HG03520 (cell line): ENCODE measurements around the gene ANKRD24.
"Not testable (repeated sequence)": the region's sequence is repeated elsewhere in the genome, so short reads cannot be mapped to it uniquely, and the experiment has no call there.

Experiments
- ATAC-seq: cut with Tn5 transposase; IDR thresholded peaks from one replicate; pipeline ENCODE4 v1.9.1; 2021; ENCODE audit warnings: mild to moderate bottlenecking, moderate library complexity; ENCODE audit not compliant: unreplicated experiment

The ANKRD24 gene

DNA sequence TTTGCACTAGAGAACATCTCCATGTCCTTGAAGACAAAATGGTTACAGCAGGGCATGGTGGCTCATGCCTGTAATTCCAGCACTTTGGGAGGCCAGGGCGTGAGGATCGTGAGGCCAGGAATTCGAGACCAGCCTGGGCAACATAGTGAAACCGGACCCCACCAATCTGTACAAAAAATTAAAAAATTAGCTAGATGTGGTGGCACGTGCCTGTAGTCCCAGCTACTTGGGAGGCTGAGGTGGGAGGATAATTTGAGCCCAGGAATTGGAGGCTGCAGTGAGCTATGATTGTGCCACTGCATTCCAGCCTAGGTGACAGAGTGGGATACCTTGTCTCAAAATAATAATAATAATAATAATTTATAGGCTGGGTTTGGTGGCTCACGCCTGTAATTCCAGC, 47.7 kb downstream of the ANKRD24 start:
- ATAC-seq: not testable (repeated sequence)

DNA sequence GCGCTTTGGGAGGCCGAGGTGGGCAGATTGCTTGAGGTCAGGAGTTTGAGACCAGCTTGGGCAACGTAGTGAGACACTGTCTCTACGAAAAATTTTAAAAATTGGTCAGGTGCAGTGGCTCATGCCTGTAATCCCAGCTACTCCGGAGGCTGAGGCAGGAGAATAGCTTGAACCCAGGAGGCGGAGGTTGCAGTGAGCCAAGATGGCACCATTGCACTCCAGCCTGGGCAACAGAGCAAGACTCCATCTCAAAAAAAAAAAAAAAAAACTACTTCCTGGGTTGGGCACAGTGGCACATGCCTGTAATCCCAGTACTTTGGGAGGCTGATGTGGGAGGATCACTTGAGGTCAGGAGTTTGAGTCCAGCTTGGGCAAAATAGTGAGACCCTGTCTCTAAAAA, 49.0 kb downstream of the ANKRD24 start:
- not testable (repeated sequence) for ATAC-seq

DNA sequence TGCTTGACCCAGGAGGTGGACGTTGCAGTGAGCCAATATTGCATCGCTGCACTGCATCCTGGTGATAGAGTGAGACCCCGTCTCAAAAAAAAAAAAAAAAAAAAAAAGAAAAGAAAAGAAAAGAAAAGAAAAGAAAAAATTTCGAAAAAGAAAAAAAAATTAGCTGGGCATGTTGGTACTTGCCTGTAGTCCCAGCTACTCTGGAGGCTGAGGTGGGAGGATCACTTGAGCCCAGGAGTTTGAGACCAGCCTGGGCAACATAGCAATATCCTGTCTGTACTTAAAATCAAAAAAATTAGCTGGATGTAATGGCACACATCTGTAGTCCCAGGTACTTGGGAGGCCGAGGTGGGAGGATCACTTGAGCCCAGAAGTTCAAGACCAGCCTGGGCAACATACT, 49.6 kb downstream of the ANKRD24 start:
- not testable (repeated sequence) for ATAC-seq

DNA sequence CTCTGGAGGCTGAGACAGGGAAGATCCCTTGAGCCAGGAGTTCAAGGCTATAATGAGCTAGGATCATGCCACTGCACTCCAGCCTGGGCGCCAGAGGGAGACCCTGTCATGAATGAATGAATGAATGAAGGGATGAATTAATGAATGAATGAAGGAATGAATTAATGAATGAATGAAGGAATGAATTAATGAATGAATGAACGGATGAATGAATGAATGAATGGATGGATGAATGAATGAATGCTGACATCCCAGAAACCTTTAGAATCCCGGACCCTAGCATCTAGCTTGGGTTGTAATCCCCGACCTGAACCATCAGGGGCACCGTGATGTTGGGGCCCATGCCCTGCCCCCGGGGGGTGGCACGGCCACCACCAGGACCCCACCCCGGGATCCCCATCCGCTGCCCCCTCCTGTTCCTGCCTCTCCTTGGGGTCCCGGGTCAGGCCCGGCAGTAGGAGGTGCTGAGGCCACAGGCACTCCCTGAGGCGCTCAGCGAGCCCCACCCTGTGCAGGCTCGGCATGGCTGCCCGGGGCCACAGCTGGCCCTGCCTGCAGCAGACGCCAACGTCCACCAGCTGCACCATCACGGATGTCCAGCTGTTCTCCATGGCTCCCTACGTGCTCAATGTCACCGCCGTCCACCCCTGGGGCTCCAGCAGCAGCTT, 50.3 kb downstream of the ANKRD24 start:
- ATAC-seq: no peak

DNA sequence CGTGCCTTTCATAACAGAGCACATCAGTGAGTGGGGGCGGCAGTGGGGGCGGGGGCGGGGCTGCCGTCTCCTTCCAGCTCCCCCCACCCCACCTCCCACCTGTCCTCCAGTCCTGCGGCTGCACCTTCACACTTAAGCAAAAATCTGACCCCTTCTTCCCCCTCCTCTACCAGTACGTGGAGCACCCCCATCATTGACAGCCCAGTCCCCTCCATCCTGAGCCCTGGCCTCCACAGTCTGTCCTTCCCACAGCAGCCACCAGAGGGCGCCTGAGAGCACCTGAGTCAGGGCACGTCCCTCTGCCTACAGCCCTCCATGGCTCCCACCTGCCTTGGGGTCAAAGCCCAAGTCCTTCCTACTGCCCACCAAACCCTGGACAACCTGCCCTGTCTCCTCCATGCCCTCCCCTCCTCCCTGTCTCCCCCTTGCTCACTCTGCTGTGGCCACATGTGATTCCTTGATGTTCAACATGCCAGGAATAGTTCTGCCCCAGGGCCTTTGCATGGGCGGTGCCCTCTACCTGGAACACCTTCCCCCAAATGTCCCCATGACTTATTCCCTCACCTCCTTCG, 50.9 kb downstream of the ANKRD24 start:
- no peak for ATAC-seq

DNA sequence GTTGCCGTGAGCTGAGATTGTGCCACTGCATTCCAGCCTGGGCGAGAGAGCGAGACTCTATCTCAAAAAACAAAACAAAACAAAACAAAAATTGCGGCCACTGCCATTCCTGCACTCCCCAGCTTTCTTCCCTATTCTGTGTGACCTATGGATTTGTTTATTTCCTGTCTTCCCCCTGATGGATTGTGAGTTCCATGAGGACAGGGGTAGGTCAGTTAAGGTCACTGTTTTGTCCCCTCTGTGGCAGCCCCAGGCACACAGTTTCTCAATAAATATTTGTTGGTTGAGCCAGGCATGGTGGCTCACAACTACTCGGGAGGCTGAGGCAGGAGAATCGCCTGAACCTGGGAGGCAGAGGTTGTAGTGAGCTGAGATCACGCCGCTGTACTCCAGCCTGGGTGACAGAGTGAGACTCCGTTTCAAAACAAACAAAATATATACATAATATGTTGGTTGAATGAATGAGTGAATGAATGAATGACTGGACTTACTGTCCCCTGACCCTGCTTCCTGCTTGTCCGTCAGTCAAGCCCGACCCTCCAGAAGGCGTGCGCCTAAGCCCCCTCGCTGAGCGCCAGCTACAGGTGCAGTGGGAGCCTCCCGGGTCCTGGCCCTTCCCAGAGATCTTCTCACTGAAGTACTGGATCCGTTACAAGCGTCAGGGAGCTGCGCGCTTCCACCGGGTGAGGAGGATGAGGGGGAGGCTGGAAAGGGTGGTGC, 51.8 kb downstream of the ANKRD24 start:
- ATAC-seq: no peak

DNA sequence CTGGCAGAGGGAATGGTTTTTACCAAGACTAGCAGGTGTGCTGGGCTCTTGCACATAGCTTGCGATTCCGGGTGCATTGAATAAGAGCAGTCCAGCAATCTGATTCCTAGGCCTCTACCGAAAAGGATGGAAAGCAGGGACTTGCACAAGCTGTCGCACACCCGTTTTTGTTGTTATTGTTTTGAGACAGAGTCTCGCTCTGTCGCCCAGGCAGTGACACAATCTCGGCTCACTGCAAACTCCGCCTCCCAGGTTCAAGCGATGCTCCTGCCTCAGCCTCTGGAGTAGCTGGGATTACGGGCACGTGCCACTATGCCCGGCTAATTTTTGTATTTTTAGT, 52.3 kb downstream of the ANKRD24 start:
- ATAC-seq: no peak

DNA sequence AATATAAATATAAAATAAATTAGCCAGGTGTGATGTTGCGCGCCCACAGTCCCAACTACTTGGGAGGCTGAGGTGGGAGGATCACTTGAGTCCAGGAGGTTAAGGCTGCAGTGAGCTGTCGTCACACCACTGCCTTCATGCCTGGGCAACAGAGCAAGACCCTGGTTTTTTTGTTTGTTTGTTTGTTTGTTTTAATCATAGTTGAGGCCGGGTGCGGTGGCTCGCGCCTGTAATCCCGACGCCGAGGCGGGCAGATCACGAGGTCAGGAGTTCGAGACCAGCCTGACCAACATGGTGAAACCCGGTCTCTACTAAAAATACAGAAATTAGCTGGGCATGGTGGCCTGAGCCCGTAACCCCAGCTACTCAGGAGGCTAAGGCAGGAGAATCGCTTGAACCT, 55.0 kb downstream of the ANKRD24 start:
- not testable (repeated sequence) for ATAC-seq

DNA sequence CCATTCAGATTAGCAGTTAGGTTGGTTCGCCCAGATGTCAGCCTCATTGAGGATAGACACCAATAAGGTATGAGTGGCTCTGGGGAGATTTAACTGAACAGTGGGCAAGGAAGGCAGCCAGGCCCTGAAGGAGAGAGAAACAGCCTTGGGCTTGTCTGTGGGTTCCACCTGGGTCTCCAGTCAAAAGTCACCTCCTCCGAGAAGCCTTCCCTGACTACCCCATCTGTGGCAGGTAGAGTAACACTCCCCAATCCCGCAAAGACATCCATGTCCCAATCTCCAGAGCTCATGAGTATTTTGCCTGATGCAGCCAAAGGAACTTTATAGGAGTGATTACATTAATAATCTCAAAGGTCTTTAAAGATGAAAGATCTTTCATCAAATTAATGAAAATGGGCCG, 56.3 kb downstream of the ANKRD24 start:
- no peak for ATAC-seq

DNA sequence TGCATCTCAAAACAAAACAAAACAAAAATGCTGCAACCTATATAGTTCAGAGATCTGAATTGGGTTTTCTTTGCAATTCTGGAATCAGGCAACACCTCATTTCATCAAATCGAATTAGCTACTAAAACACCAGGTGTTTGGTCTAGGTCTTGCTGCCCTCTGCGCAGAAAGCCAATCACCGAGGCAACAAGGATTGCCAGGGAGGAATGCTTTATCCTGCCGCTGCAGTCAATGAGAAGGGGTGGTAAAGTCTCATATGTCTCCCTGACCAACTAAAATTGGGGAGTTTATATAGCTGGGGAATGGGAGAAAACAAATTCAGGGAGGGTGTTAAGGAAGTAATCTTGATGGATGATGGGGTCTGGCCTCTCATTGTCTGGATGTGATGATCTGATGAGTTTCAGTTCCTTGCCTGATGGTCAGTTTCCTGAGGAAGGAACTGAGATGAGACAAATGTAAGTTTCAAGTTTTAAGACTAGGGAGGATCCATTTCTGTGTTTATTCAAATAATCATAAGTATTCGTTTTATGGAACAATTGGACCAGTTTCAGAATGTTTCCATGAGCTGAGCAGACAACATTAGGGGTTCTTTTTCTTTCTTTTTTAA, 59.4 kb downstream of the ANKRD24 start:
- no peak for ATAC-seq

DNA sequence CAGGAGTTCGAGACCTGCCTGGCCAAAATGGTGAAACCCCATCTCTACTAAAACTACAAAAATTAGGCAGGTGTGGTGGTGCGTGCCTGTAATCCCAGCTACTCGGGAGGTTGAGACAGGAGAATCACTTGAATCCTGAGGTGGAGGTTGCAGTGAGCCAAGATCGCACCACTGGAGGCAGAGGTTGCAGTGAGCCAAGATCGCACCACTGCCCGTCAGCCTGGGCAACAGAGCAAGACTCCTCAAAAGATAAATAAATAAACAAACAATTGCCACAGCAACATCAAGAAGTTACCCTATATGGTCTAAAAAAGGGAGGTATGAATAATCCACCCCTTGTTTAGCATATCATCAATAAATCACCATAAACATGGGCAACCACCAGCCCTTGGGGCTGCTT, 63.4 kb downstream of the ANKRD24 start:
- ATAC-seq: not testable (repeated sequence)

DNA sequence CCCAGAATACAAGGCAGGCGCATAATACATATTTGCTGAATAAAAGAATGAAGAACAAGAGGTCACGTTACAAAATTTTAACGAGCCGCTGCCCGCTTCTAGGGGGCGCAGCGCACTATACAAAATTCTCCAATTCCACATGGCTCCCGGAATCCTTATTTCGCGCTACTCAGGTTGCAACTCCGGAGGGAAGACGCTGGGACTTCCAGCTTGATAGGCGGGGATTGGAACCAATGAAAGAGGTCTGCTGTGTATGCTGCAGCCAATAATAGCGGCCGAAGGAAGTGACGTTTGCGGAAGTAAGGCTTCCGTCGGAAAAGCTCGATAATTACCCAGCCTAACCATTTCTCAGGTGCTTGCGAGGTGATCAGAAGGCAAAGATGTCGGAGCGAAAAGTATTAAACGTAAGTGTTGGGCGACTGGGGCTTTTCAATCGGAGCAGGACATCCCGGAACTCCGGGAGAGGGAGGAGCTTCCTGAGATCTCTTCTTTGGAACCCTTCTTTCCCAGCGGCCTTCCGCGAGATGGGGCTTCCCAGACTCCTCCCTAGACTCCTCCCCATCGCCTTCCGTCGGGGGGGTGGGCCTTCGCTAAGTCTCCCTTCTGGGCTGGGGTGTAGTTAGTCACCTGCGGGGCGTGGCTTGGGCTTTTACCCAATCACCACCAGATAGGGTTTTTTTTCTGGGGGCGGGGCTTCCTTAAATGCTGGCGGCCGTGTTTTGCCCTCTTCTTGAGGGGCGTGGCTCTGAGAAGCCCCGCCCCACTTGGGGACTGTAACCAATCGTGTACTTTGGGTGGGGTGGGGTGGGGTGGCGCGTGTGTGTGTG, 64.5 kb downstream of the ANKRD24 start, which contains the start of gene YJU2:
TSS of gene YJU2 (plus strand) at position 314 of the 827 bp plus-strand sequence. CDS start at position 381, 67 bp downstream.
- peak; percentile 74 for ATAC-seq

DNA sequence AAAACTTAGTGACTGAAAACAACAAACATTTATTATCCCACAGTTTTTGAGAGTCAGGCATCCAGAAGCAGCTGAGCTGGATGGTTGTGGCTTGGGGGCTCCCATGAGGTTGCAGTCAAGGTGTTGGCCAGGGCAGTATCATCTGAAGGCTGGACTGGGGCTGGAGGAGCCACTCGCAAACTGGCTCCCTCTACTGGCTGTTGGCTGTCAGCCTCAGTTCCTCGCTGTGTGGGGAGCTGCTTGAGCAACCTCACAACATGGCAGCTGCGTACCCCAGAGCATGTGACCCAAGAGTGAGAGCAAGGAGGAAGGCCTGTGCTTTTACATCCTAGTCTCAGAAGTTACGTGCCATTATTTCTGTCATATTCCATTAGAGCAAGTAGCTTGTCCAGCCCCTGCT, 74.1 kb downstream of the ANKRD24 start:
- ATAC-seq: no peak

DNA sequence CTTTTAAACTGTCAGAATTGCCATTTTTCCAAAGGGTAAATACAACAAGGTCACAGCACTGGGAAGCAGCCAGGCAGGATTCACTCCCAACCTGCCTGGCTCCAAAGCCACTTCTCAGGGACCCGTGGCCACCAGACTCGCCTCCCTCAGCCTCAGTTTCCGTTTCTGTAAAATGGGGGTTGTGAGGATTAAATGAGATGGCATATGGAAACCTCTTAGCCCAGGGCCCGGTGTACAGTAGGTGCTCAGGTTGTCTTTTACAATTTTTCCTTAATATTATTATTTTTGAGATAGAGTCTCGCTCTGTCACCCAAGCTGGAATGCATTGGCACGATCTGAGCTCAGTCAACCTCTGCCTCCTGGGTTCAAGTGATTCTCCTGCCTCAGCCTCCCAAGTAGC, 74.5 kb downstream of the ANKRD24 start:
- no peak for ATAC-seq

DNA sequence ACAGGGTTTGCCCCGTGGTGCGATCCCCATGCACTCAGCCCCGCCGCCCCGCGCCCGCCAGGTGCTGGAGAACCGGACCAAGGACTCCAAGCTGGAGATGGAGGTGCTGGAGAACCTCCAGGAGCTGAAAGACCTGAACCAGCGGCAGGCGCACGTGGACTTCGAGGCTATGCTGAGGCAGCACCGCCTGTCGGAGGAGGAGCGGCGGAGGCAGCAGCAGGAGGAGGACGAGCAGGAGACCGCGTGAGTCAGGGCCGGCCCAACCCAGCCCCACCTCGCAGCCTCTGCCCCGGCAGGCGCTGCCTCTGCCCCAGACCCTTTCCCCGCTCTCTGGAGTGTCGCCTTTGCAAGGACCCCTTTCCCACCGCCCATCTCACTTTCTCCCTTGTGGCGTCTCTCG, 75.7 kb downstream of the ANKRD24 start:
- ATAC-seq: no peak

DNA sequence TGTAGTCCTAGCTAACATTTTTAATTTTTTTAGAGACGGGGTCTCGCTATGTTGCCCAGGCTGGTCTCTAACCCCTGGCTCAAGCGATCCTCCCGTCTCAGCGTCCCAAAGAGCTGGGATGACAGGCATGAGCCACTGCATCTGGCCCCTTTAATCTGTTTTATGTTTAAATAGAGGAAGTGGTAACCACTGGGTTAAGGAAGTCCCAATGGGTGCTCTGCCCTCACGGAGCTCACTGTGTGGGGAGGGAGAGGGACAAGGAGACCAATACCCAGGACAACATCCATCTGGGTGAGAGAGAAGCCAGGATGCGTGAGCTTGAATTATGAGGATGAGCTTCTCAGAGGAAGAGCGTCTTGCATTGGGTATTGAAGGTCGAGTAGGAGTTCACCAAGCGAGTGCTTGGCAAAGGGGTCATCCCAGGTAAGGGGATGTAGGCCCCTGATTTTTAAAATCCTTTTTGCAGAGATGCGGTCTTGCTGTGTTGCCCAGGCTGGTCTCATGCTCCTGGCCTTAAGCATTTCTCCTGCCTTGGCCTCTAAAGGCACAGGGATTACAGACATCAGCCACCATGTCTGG, 78.2 kb downstream of the ANKRD24 start:
- no peak for ATAC-seq

DNA sequence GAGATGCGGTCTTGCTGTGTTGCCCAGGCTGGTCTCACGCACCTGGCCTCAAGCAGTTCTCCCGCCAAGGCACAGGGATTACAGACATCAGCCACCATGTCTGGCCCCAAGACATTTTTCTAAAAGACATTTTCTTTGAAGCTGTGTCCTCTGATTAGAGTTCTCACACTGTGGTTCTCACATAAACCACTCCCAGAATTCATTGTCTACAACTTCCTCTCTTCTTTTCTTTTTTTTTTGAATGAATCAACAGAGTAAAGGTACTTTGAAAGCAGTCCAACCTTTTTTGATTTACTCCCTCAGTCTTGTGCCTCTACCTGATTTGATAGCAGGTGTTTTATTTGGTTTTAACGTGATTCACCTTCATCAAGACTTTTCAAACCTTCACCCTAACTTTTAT, 82.3 kb downstream of the ANKRD24 start:
- ATAC-seq: no peak

DNA sequence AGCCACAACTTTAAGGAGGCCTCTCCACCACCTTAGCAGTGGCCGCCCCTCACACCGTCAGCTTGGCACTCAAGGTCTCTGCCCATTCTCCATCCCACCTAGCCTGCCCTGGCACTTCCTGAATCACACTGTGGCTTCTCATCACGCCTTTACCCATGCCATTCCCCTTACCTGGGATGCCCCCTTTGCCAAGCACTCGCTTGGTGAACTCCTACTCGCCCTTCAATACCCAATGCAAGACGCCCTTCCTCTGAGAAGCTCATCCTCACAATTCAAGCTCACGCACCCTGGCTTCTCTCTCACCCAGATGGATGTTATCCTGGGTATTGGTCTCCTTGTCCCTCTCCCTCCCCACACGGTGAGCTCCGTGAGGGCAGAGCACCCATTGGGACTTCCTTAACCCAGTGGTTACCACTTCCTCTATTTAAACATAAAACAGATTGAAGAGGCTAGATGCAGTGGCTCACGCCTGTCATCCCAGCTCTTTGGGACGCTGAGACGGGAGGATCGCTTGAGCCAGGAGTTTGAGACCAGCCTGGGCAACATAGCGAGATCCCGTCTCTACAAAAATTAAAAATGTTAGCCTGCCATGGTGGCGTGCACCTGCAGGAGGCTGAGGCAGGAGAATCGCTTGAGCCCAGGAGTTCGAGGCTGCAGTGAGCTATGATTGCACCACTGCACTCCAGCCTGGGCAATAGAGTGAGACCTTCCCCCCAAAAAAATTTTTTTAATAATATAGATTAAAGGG, 83.9 kb downstream of the ANKRD24 start:
- ATAC-seq: no peak

DNA sequence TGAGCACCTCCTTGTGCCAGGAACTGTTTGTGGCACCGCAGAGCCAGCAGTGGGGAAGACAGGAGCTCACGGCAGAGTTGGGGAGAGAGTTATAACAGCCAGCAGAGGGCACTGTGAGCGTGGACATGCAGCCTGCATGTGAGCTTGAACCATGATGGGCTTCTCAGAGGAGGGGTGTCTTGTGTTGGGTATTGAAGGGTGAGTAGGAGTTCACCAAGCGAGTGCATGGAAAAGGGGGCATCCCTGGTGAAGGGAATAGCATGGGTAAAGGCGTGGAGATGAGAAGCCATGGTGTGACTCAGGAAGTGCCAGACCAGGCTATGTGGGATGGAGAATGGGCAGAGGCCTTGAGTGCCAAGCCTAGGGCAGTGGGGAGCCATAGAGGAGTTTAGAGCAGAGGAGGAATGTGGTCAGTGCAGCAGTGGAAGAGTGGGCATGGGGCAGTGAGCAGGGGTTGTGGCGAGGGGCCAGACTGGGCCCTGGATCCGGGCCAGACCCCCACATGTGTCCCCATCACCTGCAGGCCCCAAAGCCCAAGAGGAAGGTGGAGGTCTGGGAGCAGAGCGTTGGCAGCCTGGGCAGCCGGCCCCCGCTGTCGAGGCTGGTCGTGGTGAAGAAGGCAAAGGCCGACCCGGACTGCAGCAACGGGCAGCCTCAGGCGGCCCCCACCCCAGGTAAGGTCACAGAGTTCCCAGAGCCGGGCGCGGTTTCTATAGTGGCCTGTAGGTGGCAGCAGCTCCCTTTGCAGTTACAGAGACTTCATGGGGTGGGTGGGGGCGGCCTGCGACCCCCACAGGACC, 84.8 kb downstream of the ANKRD24 start:
- ATAC-seq: no peak
